Spleen (tissue), 11 donors: Measurements from ENCODE around the gene FAM222B. TPM values are rescaled to one million over a fixed set of nuclear protein-coding genes. Genes with fewer than 3 reads are reported as not detected.
"Not testable (repeated sequence)": the region's sequence is repeated elsewhere in the genome, so short reads cannot be mapped to it uniquely, and the experiment has no call there.

Experiments used
- DNase-seq: peaks from one replicate; pipeline ENCODE4 v3.0.0-alpha.2; 2020
- H3K27ac ChIP-seq, 8 donors: fragments of 200-600 bp; sonication (generic) in 7 of 8; 1 replicate in 4 of 8; 2 replicates in 4 of 8; pipeline versions ENCODE4 v1.5.0 to v1.8.0; 2016 to 2021; ENCODE audit warnings: inconsistent platforms in 4 of 8, mild to moderate bottlenecking in 4 of 8, moderate library complexity in 1 of 8
- H3K27me3 ChIP-seq, 7 donors: fragments of 200-600 bp; sonication (generic) in 6 of 7; replicated peaks in 1 of 7; 1 replicate in 4 of 7; 2 replicates in 3 of 7; pipeline versions ENCODE4 v1.5.0 to v1.8.0; 2016 to 2021; ENCODE audit warnings: inconsistent platforms in 3 of 7, mild to moderate bottlenecking in 1 of 7
- H3K36me3 ChIP-seq, 6 donors: fragments of 200-600 bp; sonication (generic) in 5 of 6; 1 replicate in 4 of 6; 2 replicates in 2 of 6; pipeline versions ENCODE4 v1.5.0 to v1.8.0; 2016 to 2021; ENCODE audit warnings: inconsistent platforms in 2 of 6
- H3K4me1 ChIP-seq, 6 donors: fragments of 200-600 bp; sonication (generic) in 5 of 6; 1 replicate in 3 of 6; 2 replicates in 3 of 6; pipeline versions ENCODE4 v1.5.0 to v1.8.0; 2016 to 2021; ENCODE audit warnings: inconsistent platforms in 3 of 6
- H3K4me3 ChIP-seq, 8 donors: fragments of 200-600 bp; sonication (generic) in 7 of 8; 1 replicate in 4 of 8; 2 replicates in 4 of 8; pipeline versions ENCODE4 v1.5.0 to v1.8.0; 2016 to 2021; ENCODE audit warnings: inconsistent platforms in 4 of 8, mild to moderate bottlenecking in 4 of 8, moderate library complexity in 2 of 8
- H3K9me3 ChIP-seq, 8 donors: fragments of 200-600 bp; sonication (generic) in 7 of 8; 1 replicate in 4 of 8; 2 replicates in 4 of 8; pipeline versions ENCODE4 v1.5.0 to v1.8.0; 2016 to 2021; ENCODE audit warnings: inconsistent platforms in 4 of 8
- CTCF ChIP-seq, 11 experiments: fragments of 200-600 bp in 7 of 11; fragments of 450-650 bp in 4 of 11; sonication (generic) in 4 of 11; IDR thresholded peaks in 8 of 11; conservative IDR thresholded peaks in 3 of 11; 1 replicate in 7 of 11; 2 replicates in 4 of 11; pipeline versions ENCODE4 v1.4.0 to v1.8.0; 2016 to 2021; ENCODE audit warnings: antibody characterized with exemption in 11 of 11, inconsistent platforms in 4 of 11, mild to moderate bottlenecking in 1 of 11
- POLR2A ChIP-seq, 3 donors: fragments of 450-650 bp; IDR thresholded peaks; one replicate each; pipeline ENCODE4 v1.5.1; 2017; ENCODE audit warnings: antibody characterized with exemption in 3 of 3, mild to moderate bottlenecking in 1 of 3
- POLR2AphosphoS5 ChIP-seq, 3 donors: sonication (generic); formaldehyde crosslinking; IDR thresholded peaks; one replicate each; pipeline ENCODE4 v1.5.1; 2017; ENCODE audit warnings: antibody characterized with exemption in 3 of 3
- WGBS, 5 donors: extraction: QIAGEN DNeasy Blood & Tissue Kit in 3 of 5; methylation state at CpG; one replicate each; pipeline versions ENCODE4 v1.1.5 to v1.1.7; 2013 to 2018; 5-methylcytosine and 5-hydroxymethylcytosine counted together
- intact Hi-C: fragments of 100-400 bp; cut with DNase I; formaldehyde crosslinking; loops from one replicate; pipeline ENCODE4 v1.15.0; 2023; ENCODE audit warnings: low total_unique reads
- polyA plus RNA-seq, 3 donors: library from polyadenylated mRNA; stranded (reverse); fragments of 200-250 nt; gene quantifications; one replicate each; pipeline ENCODE4 v1.2.1, GENCODE V29; 2013
- total RNA-seq, 7 donors: library from RNA; depleted of rRNA in 3 of 7; stranded (reverse); fragments of >200 nt in 3 of 7; fragmentation: NEBNext Ultra II Directional in 4 of 7; extraction: Animal tissue kit (Norgen Biotek cat#: 25700) in 4 of 7; gene quantifications; one replicate each; pipeline versions ENCODE4 v1.1.0 to v1.2.1, GENCODE V29; 2016 to 2021
- donor health status: healthy with polysubstance abuse.
- donor health status: DM: no; HTN: no; CAD: no; lungs with moderate emphysema.
- donor health status: DM: no; HTN: no; CAD: no.
- donor health status: Bipolar disorder and iron deficiency.
- donor health status: healthy.
- donor health status: DM: no; HTN: no; CAD: no.
- donor health status: DM: yes; HTN: yes; CAD: no.

Gene FAM222B
- total and polyA plus RNA-seq, 10 donors = 2.9 to 23.6 (median 15.0) TPM

GRCh38 chr17:28879886-28880571 is 37.4 kb upstream of the FAM222B start:
- Histone ChIP-seq H3K9me3 (no peaks in the 10 kb centered on the region), H3K4me3 (no peak overlapping the region), H3K27ac (peak overlapping the region in 1 of 8 donors; percentile 17), H3K36me3 (peaks cover 12 to 77% (median 70%) of the 10 kb centered on the region in 6 donors), H3K4me1 (peaks cover 0 to 8% (median 0%) of the 10 kb centered on the region in 6 donors), H3K27me3 (no peaks in the 10 kb centered on the region)
- intact Hi-C loops = no loop called here
- TF ChIP-seq CTCF (IDR thresholded peaks at IDR 0.05 in 8 of 11, conservative IDR thresholded peaks at IDR 0.05 in 3 of 11) (no peak), POLR2AphosphoS5 (IDR thresholded peaks at IDR 0.05) (peak in 1 of 3 donors; percentile 26)
- WGBS, 5 donors = 76 to 83% (median 82%) methylated on average over 9 of the region's 9 CpGs
- no peak for DNase-seq

- no peaks in the 10 kb centered on the region for H3K27me3 ChIP-seq
- H3K27ac ChIP-seq = no peak overlapping the region
- H3K4me3 ChIP-seq = no peak overlapping the region
- DNase-seq = no peak
- peaks cover 12 to 67% (median 61%) of the 10 kb centered on the region in 6 donors for H3K36me3 ChIP-seq
- TF ChIP-seq POLR2AphosphoS5 (IDR thresholded peaks at IDR 0.05) (peak in 1 of 3 donors; percentile 18), CTCF (IDR thresholded peaks at IDR 0.05 in 8 of 11, conservative IDR thresholded peaks at IDR 0.05 in 3 of 11) (no peak)
- intact Hi-C loops = no loop called here
- WGBS, 5 donors = 77 to 97% (median 89%) methylated on average over 4 of the region's 4 CpGs
- no peaks in the 10 kb centered on the region for H3K4me1 ChIP-seq
- H3K9me3 ChIP-seq = no peaks in the 10 kb centered on the region
Observed at GRCh38 chr17:28878981-28879380, 36.4 kb upstream of the FAM222B start.

DNA sequence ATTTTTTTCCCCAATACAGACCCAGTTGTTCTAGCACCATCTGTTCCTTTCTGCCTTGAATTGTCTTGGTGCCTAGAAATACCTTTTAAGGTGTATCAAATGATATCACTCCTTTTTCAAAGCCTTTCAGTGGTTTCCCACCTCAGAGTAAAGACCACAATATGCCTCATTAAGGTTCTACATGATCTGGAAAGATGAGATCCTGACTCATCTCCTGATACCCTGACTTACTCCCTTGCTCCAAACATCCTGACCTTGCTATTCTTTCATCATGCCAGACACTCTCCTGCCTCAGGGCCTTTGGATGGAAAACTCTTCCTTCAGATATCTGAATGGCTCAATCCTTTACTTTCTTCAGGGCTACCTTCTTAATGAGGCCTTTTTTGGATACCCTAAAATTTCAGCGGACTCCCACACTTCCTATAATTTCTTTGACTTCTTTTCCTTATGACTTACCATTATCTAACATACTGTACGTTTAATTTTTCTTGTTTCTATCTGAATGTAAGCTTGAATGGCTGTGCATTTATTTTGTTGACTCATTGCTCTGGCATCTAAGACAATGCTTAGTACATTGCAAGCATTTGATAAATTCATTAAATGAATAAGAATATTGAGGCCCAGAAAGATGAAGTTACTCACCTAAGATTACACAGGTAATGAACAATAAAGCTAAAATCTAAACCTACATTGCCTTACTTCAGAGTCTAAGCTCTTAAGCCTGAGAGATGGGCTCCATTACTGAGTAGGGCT is 35.7 kb upstream of the FAM222B start:
- WGBS, 5 donors = 88 to 98% (median 95%) methylated on average over 2 of the region's 2 CpGs
- H3K4me1 ChIP-seq = no peaks in the 10 kb centered on the region
- no peaks in the 10 kb centered on the region for H3K9me3 ChIP-seq
- DNase-seq = no peak
- H3K4me3 ChIP-seq = no peak overlapping the region
- TF ChIP-seq CTCF (IDR thresholded peaks at IDR 0.05 in 8 of 11, conservative IDR thresholded peaks at IDR 0.05 in 3 of 11) (no peak), POLR2AphosphoS5 (IDR thresholded peaks at IDR 0.05) (no peak), POLR2A (IDR thresholded peaks at IDR 0.05) (no peak)
- peaks cover 12 to 60% (median 54%) of the 10 kb centered on the region in 6 donors for H3K36me3 ChIP-seq
- H3K27me3 ChIP-seq = no peaks in the 10 kb centered on the region
- H3K27ac ChIP-seq = no peak overlapping the region
- intact Hi-C loops = no loop called here

DNA sequence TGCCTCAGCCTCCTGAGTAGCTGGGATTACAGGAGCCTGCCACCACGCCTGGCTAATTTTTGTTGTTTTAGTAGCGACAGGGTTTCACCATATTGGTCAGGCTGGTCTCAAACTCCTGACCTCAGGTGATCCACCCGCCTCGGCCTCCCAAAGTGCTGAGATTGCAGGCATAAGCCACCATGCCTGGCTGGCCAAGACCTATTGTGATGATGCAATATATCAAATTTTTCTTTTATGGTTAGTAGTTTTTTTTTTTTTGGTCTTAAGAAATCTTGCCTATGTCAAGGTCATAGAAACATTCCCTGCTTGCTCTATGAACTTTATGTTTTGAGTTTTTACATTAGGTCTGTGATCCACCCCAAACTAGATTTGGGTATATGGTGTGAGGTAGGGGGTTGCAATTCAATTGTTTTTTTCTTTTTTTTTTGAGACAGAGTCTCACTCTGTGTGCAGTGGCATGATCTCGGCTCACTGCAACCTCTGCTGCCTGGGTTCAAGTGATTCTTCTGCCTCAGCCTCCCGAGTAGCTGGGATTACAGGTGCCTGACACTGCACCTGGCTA is 34.6 kb upstream of the FAM222B start:
- DNase-seq, H3K4me3 ChIP-seq, intact Hi-C loops, H3K27ac ChIP-seq, H3K4me1 ChIP-seq, H3K9me3 ChIP-seq, H3K27me3 ChIP-seq: not testable (repeated sequence)
- 90 to 95% (median 92%) methylated on average over 6 of the region's 6 CpGs for WGBS, 5 donors
- H3K36me3 ChIP-seq = peaks cover 10 to 49% (median 43%) of the 10 kb centered on the region in 6 donors
